Measurements from ENCODE around the gene JKAMP.

DNA sequence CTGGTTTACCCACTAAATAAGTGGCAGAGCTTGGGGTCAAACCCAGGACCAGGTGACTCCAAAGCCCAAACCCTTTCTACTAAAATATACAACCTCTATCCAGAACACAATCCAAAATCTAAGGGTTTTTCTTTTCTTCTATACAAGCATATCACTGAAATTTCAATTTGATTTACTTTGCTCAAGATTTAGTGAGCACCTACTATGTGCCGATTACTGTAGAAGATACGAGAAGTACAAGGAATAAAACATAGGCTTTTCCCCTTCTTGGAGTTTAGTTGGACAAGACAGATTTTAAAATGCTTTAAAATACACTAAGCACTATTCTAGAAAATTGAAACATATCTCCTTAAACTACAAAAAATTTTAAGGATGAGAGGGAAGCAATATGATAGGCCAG is 2.9 kb upstream of the JKAMP start:
- TF ChIP-seq POLR2A (IDR thresholded peaks at IDR 0.05): no peak
- TF ChIP-seq, protein P1, sequence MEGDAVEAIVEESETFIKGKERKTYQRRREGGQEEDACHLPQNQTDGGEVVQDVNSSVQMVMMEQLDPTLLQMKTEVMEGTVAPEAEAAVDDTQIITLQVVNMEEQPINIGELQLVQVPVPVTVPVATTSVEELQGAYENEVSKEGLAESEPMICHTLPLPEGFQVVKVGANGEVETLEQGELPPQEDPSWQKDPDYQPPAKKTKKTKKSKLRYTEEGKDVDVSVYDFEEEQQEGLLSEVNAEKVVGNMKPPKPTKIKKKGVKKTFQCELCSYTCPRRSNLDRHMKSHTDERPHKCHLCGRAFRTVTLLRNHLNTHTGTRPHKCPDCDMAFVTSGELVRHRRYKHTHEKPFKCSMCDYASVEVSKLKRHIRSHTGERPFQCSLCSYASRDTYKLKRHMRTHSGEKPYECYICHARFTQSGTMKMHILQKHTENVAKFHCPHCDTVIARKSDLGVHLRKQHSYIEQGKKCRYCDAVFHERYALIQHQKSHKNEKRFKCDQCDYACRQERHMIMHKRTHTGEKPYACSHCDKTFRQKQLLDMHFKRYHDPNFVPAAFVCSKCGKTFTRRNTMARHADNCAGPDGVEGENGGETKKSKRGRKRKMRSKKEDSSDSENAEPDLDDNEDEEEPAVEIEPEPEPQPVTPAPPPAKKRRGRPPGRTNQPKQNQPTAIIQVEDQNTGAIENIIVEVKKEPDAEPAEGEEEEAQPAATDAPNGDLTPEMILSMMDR (IDR thresholded peaks at IDR 0.05): no peak
